GM19099 (cell line): ENCODE measurements around the gene LHX6.

Source experiments
- POLR2A ChIP-seq: IDR thresholded peaks from 3 replicates; pipeline ENCODE4 v1.6.1; 2011; ENCODE audit warnings: low read depth; ENCODE audit not compliant: insufficient read length; ENCODE audit errors: extremely low read depth

LHX6 gene

DNA sequence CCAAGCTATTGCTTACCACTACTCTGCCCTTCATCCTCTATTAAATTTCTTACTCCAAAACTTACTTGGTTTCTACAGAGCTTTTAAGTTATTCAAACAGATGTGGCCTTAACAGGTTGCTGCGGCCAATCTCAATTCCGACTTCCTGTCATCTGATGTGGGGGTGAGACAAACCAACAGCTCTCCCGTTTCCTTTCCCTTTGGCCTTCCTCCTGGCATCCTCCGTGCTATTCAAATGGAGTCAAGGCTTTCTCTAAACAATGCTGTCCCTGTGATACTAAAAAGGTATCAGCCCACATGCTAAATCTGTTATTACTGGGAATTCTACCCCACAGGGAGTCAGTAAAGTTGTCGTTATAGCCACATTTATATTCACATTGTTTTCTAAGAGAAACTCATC lies 24.0 kb upstream of the LHX6 start:
- no peak for TF ChIP-seq POLR2A

DNA sequence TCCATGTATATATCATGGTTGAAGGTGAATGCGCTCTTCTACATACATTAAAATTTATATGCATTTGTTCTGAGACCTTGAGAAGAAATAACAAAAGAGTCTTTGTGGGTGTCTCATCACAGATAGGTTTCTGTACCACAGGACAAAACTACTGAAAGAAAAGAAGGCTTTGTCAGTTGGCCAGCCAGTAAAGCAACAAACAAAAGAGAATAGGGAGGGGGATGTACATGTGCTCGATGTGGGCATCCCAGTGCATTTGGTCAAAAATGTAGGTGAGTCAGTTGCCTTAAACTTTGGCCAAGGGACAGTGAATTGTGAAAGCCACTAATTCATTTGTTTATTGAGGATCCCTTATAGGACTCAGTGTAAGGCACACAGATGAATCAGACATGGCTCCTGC lies 22.6 kb upstream of the LHX6 start:
- TF ChIP-seq POLR2A: no peak

DNA sequence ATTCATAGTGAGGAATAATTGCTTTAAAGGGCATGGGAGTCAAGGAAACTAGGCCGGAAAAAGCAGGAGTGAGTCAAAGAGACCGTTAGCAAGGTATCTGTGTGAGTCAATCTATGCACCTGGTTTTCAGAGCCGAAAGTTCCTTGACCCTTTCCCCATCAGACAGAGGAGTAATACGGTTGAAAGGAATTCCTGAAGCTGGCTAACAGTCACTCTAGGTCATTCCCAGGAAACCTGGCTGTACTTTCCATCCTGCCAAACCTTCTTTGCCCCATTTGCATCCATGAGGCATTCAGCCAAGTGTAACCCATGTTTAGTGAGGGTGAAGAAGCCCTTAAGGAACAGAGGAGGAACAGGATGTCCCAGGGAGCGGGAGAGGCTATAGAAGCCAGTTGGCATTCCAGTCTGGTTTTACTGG lies 19.7 kb upstream of the LHX6 start:
- TF ChIP-seq POLR2A: no peak

DNA sequence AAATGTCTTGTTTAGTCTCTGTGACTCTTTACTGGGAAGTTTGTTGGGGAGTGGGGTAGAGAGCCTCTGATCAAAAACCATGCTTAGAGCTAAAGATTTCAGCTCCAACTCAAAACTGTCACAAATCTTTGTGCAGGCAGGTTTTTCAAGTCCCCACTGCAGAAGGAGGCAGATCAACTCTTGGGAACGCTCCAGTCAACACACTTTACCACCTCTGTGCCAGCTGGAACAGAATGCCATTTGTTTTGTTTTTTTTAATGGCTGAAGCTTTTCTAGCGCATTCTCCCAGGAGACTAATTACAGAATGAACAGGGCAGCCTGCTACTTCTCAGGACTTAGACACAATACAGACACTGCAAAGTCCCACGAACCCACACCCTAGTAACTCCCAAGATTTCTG lies 17.9 kb upstream of the LHX6 start:
- no peak for TF ChIP-seq POLR2A

DNA sequence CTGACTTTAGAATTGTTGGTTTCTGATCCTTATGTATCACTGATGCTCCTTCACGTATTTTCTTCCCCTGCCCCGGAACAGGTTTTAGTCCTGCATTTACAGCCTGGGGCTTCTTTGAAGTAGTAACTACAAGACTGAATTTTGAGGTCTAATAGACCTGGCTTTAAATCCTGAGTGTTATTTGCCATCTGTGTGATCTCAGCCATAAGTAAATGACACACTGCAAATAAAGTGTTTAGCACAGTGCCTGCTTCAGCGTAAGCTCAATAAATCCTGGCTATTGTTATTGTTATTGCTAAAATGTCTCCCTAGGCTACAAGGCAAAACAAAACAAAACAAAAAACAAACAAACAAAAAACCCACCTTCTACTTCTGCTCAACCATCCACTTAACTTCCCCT lies 15.6 kb upstream of the LHX6 start:
- no peak for TF ChIP-seq POLR2A

DNA sequence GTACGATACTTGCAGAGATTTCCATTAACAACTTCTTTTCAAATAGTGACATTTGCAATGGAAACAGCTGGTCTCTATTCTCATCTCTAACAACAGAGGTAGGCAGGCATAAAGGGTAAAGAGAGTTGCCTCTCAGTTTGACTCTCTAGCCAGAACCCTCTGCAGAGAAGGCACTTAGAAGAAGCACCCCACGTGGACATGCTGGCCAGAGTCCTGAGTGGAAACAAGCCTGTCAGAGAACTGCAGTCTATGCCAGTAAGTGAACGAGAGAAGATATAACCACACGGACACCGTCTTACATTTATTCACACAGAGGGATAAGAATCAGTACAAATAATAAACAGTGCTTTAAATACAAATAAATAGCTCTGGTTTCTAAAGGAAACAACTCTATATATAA lies 11.0 kb upstream of the LHX6 start:
- no peak for TF ChIP-seq POLR2A

DNA sequence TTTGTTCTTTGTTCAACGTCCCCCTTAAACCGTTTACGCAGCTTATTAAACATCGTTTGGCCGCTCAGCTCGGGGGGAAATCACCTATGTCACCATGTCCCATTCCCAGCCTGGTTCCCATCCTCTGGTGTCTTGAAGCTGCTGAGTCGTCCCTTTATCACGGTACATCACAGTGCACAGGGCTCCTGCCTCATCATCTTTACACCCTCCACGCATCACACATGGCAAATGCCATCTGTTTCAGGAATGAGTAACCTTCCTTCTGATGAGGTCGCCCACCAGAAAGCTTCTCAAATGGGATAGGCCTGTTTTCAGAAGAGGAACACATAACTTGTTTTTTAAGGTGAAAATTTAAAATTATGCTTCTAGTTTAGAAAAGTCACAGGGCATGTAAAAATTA lies 7.9 kb upstream of the LHX6 start:
- no peak for TF ChIP-seq POLR2A

DNA sequence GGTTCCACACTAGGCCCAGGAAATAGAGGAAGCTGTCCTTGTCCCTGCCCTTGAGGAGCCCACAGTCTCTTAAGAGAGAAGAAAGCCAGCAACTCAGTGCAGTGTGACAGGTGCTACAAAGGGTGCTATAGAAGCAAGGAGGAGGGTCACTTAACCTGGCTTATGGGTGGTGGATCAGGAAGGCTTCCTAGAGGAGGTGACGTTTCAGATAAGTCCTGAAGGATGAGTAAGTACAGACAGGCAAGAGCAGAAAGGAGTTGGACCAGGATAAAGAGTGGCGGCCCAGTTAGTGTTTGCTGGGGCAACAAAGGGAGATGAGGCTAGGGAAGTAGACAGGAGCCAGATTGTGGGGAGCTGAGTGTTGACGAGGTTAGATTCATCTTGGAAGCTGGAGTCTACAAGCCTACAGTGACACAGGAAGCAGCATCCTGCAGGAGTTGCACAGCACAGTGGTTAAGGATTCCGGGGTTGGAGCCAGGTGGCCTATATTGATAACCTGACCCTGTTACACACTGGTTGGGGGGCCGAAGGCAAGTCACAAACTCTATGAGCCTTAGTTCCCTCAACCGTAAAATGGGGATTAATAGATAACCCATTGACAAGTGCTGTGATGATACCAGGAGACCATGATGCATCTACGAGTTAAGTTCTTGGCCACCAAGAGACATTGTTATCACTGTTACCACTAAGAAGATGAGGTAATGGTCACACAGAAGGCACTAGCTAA lies 5.4 kb upstream of the LHX6 start:
- TF ChIP-seq POLR2A: no peak

DNA sequence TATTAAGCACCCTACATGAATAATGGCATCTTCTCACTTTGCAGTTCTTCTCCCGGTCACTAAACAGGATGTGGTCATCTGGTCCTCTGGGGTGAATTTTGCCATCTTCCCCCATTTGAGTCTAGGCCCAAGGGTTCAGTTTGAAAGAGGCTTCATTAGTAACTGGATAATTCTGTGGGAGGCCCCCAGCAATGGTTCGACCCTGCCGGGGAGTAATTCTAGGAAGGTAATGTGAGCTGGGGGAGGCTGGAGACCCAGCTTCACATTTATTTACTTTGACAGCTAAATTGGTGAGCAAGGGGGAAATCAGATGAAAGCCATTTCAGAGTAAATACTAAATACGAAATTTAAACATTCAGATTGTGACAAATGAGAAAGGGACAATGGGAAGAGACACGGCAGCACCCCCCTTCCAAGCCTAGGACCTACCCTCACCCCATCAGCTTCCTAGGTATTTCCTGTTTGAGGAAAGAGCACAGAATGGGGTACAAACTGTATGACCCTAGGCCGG lies 4.1 kb upstream of the LHX6 start:
- TF ChIP-seq POLR2A: no peak

DNA sequence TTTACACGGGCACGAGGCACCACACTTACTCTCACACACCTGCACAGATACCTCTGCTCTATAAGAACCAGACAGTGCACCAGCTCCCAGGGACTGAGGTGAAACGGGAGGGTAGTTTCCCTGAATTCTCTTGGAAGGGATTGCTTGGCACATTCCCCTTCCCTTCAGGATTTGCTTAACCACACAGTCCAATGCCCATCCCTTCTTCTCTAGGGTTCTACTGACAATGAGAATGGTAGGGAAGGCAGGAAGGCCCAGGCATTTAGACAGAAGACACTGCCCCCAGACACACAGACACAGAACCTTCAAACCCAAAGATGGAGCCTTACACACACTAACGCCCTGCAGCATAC lies 704 bp upstream of the LHX6 start:
- no peak for TF ChIP-seq POLR2A

DNA sequence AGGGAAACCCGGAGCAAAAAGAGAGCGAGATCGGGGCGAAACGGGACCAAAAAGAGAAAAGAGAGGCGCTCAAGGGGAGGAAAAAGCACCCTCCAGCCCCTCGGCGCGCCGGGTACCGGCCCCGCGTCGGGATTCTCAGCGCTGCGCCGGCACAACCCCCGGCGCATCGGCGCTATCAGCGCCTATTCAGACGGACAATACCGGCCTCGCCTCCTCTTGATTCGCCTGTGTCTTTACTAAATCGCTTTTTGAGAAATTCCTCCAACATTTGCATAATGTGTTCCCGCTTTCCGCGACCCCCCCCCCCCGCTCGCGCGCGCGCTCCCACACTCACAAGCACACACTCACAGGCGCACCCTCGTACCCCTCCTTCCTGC lies 578 bp downstream of the LHX6 start:
- no peak for TF ChIP-seq POLR2A

DNA sequence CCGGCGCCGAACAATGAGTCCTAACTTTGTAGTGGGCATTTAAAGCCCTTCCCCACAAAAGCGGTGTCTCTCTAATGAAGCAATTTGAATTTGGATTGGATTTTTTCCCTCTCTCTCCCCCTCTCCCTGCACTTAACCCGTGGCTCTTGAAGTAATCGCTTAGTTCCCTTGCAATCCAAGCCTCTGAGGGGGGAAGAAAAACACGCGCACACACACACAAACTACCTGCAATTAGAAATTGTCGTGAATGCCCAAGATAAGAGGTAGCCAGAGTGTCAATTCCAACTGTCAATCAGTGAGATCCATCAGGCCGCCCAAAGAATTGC lies 1.2 kb downstream of the LHX6 start:
- no peak for TF ChIP-seq POLR2A

DNA sequence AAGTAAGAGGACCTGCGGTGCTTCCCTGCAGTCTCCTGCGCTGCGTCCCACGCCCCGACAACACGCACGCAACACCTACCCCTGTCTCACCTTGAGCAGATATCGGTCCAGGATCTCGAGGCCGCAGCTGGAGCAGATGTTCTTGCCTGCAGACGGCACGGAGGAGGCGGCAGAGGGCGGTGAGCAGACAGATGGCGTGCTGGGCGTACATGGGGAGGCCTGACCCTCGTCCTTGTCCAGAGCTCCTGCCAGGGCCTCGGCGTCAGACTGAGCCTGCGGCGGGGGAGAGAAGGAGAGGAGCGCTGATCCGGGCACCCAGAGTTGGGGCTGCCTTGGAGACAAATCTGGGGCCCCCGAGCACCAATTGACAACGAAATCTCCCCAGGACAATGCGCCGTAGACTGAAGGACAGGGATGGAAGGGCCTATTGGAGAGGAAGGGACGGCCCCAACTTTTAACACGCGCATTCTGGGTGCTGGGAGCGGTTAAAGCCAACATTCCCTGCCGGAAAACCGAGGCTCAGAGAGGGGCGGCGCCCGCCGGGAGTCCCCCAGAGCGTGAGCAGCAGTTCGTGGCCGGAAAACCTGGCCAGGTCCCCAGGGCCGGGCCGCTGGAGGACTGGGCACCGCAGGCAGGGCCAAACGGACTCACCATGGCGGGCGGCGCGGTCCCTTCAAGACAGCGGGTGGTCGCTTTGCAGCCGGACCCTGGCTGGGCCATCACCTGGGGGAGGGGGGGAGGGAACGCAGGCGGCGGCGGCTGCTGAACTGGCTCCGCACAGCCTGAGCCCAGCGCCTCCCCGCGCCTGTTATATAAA lies 1.8 kb downstream of the LHX6 start:
- TF ChIP-seq POLR2A: no peak

DNA sequence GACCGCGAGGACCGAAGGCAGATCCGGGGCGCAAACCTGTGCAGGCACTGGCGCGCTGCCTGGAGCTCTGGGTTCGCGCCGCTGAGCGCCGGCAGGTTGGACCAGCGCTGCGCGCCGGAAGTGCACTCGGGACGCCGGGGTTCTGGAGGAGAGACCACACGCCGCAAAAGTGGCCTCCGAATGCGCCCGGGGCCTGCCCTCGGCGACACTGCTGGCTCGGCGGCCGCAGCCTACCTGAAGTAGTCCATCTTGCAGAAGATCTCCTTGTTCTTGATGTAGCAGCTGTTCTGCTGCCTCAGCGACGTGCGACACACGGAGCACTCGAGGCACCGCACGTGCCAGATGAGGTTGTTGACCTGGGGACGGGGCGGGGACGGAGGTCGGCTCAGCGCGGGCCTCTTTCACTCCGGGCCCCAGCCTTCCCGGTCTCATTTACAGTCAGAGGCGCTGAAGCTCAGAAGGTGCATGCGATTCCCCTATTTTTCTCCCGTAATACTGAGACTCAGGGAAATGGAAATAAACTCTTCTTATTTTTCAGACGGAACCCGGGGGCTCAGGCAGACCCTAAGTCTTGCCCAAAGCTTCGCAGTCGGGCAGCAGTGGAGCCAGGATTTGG lies 2.5 kb downstream of the LHX6 start:
- no peak for TF ChIP-seq POLR2A

DNA sequence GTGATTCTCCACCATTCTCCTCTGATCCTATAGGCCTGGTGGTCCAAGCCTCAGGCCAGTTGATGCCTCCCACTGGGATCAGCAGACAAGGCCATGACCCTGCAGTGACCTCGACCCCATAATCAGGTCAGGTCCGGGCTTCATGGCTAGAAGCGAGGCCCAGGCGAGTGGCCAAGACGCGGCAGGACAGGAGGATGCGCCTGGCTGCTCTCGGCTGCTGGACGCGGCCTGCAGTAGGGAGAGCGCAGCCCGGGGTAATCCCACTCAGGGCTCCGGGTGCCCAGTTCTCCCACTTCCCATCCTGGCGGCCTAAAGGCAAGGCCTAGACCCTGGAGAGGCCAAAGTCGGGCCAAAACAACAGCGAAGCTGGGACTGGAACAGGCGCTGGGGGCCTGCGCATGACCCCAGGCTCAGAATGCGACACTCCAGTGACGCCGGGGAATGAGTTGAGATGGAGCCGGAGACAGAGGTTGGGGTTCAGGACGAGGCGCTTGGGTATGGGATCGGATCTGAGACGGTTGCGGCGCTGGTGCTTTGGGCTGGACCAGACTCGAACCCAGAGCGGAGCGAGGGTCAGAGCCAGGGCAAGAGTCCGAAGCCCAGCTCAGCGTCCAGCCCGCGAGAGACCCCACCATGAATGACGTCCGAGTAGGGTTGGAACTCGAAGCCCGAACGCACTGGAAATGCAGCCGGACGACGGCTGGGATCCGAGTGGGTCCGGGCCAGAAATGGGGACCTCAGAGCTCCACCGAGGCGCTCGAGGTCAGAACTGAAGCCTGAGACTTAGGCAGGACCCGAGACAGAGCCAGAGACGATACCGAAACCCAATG lies 3.2 kb downstream of the LHX6 start:
- no peak for TF ChIP-seq POLR2A

DNA sequence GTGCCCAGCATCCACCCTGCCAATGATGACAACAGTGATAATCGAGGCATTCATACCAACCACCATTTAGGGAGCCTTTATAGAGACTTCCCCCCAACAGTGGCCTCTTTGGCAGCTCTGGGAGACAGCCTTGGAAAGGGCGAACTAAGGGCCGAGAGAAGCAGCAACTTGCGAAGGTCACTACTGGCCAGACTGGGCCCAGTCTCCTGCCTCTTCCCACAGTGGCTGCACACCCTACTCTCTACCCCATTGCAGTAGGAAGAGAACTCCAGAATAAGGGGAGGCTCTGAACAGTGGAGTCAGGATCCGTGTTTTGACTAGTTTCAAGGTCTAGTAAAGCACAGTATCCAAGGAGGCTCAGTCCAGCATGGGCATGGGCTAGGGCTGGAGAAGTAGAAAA lies 5.3 kb downstream of the LHX6 start:
- no peak for TF ChIP-seq POLR2A

DNA sequence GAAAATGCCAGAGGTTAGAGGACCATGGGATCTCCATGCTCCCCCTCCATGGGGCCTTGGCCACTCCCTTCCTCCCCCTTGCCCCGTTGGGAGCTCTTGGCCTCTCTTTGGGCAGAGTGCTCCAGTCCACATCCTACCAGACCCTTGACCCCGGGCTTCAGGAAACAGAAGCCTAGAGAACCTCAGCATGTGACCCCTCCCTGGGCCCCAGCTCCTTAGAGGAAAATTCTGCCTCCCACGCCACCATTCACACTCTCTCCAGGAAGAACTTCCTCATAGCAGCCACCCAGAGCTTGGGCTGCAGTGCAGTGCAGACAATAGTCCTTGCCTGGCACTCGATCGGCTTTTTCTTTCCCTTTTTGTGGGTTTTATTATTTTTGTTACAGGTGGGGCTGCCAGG lies 6.0 kb downstream of the LHX6 start:
- TF ChIP-seq POLR2A: no peak
